DND-41 (cell line): ENCODE data around the gene PNPLA6.

Experiments
- ATAC-seq: fragments of 200-7000 bp; cut with Tn5 transposase; 3 replicates; pipeline ENCODE4 v1.9.1; 2021; ENCODE audit warnings: low read depth; ENCODE audit not compliant: insufficient read depth
- DNase-seq: peaks from one replicate; pipeline ENCODE4 v3.0.0-alpha.2; 2020
- H2AFZ ChIP-seq: 2 replicates; pipeline ENCODE4 v1.6.0; 2012; ENCODE audit warnings: low read depth, low read length
- H3K27ac ChIP-seq: 2 replicates; pipeline ENCODE4 v1.5.1; 2012; ENCODE audit warnings: low read length, inconsistent platforms
- H3K27me3 ChIP-seq: fragments of 200-600 bp; sonication (generic); 2 replicates; pipeline ENCODE4 v1.6.0; 2012; ENCODE audit warnings: low read length, mild to moderate bottlenecking, inconsistent platforms; ENCODE audit not compliant: insufficient read depth, poor library complexity
- H3K36me3 ChIP-seq: 2 replicates; pipeline ENCODE4 v1.5.1; 2012; ENCODE audit warnings: low read length, inconsistent platforms; ENCODE audit not compliant: insufficient read depth
- H3K4me1 ChIP-seq: 2 replicates; pipeline ENCODE4 v1.5.1; 2012; ENCODE audit warnings: mild to moderate bottlenecking, low read length; ENCODE audit not compliant: insufficient read depth
- H3K4me2 ChIP-seq: 2 replicates; pipeline ENCODE4 v1.6.0; 2012; ENCODE audit warnings: mild to moderate bottlenecking, moderate library complexity, low read length, inconsistent platforms; ENCODE audit not compliant: insufficient read depth
- H3K4me3 ChIP-seq, 2 experiments: fragments of 200-600 bp in 1 of 2; shearing (Covaris generic) in 1 of 2; 2 replicates each; pipeline ENCODE4 v1.5.1; 2012 to 2016; ENCODE audit warnings: inconsistent platforms in 2 of 2, low read length in 2 of 2, mild to moderate bottlenecking in 2 of 2, low read depth in 1 of 2, moderate library complexity in 1 of 2
- H3K79me2 ChIP-seq: 2 replicates; pipeline ENCODE4 v1.6.0; 2012; ENCODE audit warnings: low read length, inconsistent platforms; ENCODE audit not compliant: insufficient read depth
- H3K9ac ChIP-seq: 2 replicates; pipeline ENCODE4 v1.6.0; 2012; ENCODE audit warnings: low read depth, mild to moderate bottlenecking, inconsistent platforms, low read length, moderate library complexity
- H3K9me3 ChIP-seq: 2 replicates; pipeline ENCODE4 v1.5.1; 2012; ENCODE audit warnings: low read length, moderate library complexity, mild to moderate bottlenecking, inconsistent platforms; ENCODE audit not compliant: insufficient read depth, severe bottlenecking
- H4K20me1 ChIP-seq: 2 replicates; pipeline ENCODE4 v1.6.0; 2012; ENCODE audit warnings: low read length; ENCODE audit not compliant: insufficient read depth
- CTCF ChIP-seq: IDR thresholded peaks from 2 replicates; pipeline ENCODE4 v1.5.1; 2012; ENCODE audit warnings: borderline replicate concordance, low read length, moderate library complexity, mild to moderate bottlenecking; ENCODE audit not compliant: poor library complexity, severe bottlenecking; ENCODE audit errors: extremely low read depth
- EZH2 ChIP-seq: IDR thresholded peaks from 3 replicates; pipeline ENCODE4 v1.6.1; 2012; ENCODE audit warnings: borderline replicate concordance, low read depth, mild to moderate bottlenecking, moderate library complexity, low read length, inconsistent platforms; ENCODE audit not compliant: severe bottlenecking

The PNPLA6 gene

DNA sequence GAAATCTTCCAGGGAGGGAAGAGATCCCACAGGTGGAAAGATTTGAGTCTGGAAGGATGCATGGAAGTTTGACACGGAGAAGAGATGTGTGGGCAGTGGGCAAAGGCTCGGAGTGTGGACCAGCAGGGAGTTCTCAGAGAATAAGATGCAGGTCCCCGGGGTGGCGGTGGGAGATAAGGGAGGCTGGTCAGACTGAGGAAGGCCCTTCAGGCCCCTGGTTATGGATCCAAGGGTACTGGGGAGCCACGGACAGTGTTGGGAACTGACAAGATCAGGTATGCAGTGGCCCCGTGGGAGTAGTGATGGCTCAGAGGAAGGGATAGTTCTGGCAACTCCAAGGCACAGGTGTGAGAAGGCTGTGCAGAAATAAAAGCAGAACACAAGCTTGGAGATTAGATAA, 62.7 kb downstream of the PNPLA6 start:
- Histone ChIP-seq H3K27ac (no peak overlapping the region), H3K79me2 (no peaks in the 10 kb centered on the region), H4K20me1 (no peaks in the 10 kb centered on the region), H3K9me3 (no peaks in the 10 kb centered on the region), H3K4me2 (no peak overlapping the region), H3K9ac (no peak overlapping the region), H3K27me3 (no peaks in the 10 kb centered on the region), H2AFZ (no peak overlapping the region), H3K36me3 (no peaks in the 10 kb centered on the region), H3K4me1 (no peaks in the 10 kb centered on the region), H3K4me3 (no peak overlapping the region)
- DNase-seq = no peak
- ATAC-seq = no peak
- TF ChIP-seq CTCF = no peak

- DNase-seq (no peak), ATAC-seq (no peak)
- Histone ChIP-seq H3K27ac (no peak overlapping the region), H3K36me3 (no peaks in the 10 kb centered on the region), H2AFZ (no peak overlapping the region), H4K20me1 (no peaks in the 10 kb centered on the region), H3K27me3 (no peaks in the 10 kb centered on the region), H3K79me2 (no peaks in the 10 kb centered on the region), H3K4me3 (no peak overlapping the region), H3K4me2 (no peak overlapping the region), H3K9ac (no peak overlapping the region), H3K4me1 (no peaks in the 10 kb centered on the region), H3K9me3 (no peaks in the 10 kb centered on the region)
- TF ChIP-seq EZH2 (no peak), CTCF (no peak)
Measured at GRCh38 chr19:7600721-7601120, 65.2 kb downstream of the PNPLA6 start.

GRCh38 chr19:7602240-7602934, 66.9 kb downstream of the PNPLA6 start:
- Histone ChIP-seq H3K79me2 (no peaks in the 10 kb centered on the region), H3K27me3 (no peaks in the 10 kb centered on the region), H3K4me3 (no peak overlapping the region), H3K4me2 (no peak overlapping the region), H4K20me1 (no peaks in the 10 kb centered on the region), H3K9ac (no peak overlapping the region), H3K36me3 (no peaks in the 10 kb centered on the region), H2AFZ (no peak overlapping the region), H3K9me3 (no peaks in the 10 kb centered on the region), H3K4me1 (no peaks in the 10 kb centered on the region), H3K27ac (no peak overlapping the region)
- TF ChIP-seq CTCF (no peak), EZH2 (no peak)
- DNase-seq (no peak), ATAC-seq (no peak)
